ENCODE measurements around the gene GTF3C2. TPM values are rescaled to one million over a fixed set of nuclear protein-coding genes. Genes with fewer than 3 reads are reported as not detected.

The GTF3C2 gene
- total RNA-seq, 1 experiment from 2014 or later, result 77.7 TPM

DNA sequence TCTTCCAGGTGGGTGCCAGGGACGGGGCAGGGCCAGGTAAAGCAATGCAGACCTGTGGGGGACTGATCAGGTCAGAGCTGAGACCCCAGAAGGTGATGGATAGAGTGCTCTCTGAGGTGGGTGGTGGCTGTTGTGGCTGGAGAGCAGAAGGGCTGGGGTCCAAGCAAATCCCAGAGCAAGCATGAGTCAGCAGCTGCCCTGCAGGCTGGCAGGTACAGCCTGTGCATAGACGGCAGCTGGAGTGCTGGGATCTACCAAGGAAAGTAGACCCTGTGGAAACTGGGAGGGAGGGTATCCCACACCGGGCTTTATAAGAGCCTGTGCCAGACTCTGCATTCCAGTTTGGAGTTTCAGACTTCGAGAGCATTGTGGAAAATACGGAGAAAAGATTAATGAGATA is 73.7 kb downstream of the GTF3C2 start:
- ChIA-PET POLR2A (interaction anchor here (1.1 kb wide), 1 partner anchor 185 kb away, joined by 3 read pairs; no protein-coding TSS in a partner anchor), CTCF (interaction anchor here (0.7 to 1.0 kb wide), 3 partner anchors 14 to 91 kb away, joined by 3 to 5 read pairs (median 4); no protein-coding TSS in a partner anchor)
- H3K27me3 ChIP-seq (ENCODE audit: control insufficient read depth, insufficient read depth, low read length), result no peaks in the 10 kb centered on the region
- no peaks in the 10 kb centered on the region for H3K9me3 ChIP-seq (ENCODE audit: control insufficient read depth, insufficient read depth, low read depth, low read length)
- intact Hi-C loops (cut with micrococcal nuclease; ENCODE audit: unreplicated experiment), result loop anchor here (5.0 kb wide), 1 partner anchor 186 kb away; no protein-coding TSS in a partner anchor
- peaks cover 16% of the 10 kb centered on the region for H3K4me1 ChIP-seq (ENCODE audit: control insufficient read depth, insufficient read depth, low read length)
- DNase-seq (ENCODE audit: low read depth, low spot score), result no peak
- TF ChIP-seq SIN3A (IDR thresholded peaks at IDR 0.05; ENCODE audit: borderline replicate concordance, insufficient read depth, low read depth, low read length), result no peak
- TF ChIP-seq, protein P1, sequence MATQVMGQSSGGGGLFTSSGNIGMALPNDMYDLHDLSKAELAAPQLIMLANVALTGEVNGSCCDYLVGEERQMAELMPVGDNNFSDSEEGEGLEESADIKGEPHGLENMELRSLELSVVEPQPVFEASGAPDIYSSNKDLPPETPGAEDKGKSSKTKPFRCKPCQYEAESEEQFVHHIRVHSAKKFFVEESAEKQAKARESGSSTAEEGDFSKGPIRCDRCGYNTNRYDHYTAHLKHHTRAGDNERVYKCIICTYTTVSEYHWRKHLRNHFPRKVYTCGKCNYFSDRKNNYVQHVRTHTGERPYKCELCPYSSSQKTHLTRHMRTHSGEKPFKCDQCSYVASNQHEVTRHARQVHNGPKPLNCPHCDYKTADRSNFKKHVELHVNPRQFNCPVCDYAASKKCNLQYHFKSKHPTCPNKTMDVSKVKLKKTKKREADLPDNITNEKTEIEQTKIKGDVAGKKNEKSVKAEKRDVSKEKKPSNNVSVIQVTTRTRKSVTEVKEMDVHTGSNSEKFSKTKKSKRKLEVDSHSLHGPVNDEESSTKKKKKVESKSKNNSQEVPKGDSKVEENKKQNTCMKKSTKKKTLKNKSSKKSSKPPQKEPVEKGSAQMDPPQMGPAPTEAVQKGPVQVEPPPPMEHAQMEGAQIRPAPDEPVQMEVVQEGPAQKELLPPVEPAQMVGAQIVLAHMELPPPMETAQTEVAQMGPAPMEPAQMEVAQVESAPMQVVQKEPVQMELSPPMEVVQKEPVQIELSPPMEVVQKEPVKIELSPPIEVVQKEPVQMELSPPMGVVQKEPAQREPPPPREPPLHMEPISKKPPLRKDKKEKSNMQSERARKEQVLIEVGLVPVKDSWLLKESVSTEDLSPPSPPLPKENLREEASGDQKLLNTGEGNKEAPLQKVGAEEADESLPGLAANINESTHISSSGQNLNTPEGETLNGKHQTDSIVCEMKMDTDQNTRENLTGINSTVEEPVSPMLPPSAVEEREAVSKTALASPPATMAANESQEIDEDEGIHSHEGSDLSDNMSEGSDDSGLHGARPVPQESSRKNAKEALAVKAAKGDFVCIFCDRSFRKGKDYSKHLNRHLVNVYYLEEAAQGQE (IDR thresholded peaks at IDR 0.05; ENCODE audit: insufficient read depth in 1 of 2, low read depth in 2 of 2, low read length in 1 of 2), result no peak
- TF ChIP-seq, protein P2, sequence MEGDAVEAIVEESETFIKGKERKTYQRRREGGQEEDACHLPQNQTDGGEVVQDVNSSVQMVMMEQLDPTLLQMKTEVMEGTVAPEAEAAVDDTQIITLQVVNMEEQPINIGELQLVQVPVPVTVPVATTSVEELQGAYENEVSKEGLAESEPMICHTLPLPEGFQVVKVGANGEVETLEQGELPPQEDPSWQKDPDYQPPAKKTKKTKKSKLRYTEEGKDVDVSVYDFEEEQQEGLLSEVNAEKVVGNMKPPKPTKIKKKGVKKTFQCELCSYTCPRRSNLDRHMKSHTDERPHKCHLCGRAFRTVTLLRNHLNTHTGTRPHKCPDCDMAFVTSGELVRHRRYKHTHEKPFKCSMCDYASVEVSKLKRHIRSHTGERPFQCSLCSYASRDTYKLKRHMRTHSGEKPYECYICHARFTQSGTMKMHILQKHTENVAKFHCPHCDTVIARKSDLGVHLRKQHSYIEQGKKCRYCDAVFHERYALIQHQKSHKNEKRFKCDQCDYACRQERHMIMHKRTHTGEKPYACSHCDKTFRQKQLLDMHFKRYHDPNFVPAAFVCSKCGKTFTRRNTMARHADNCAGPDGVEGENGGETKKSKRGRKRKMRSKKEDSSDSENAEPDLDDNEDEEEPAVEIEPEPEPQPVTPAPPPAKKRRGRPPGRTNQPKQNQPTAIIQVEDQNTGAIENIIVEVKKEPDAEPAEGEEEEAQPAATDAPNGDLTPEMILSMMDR (IDR thresholded peaks at IDR 0.05), result no peak
- no peak for TF ChIP-seq TCF7L2 (IDR thresholded peaks at IDR 0.05; ENCODE audit: low read depth, low read length)
- no peak for TF ChIP-seq POLR2AphosphoS5 (IDR thresholded peaks at IDR 0.05; ENCODE audit: low read depth, low read length)
- in situ Hi-C loops (cut with HindIII; ENCODE audit: low pct_unique_long_range_greater_than_20kb, low sequenced_read_pairs), result no loop called here
- 0 out of 2 replicates have a peak, but pooled peaks have one; percentile 35 for ATAC-seq
- H3K36me3 ChIP-seq (ENCODE audit: control insufficient read depth, insufficient read depth, low read length), result no peaks in the 10 kb centered on the region
- no TSS peak for BruUV-seq (replicated peaks)
- no peak overlapping the region for H3K4me3 ChIP-seq (ENCODE audit: low read depth in 2 of 2, low read length in 2 of 2)
- no peak overlapping the region for H3K27ac ChIP-seq (ENCODE audit: low read length)

DNA sequence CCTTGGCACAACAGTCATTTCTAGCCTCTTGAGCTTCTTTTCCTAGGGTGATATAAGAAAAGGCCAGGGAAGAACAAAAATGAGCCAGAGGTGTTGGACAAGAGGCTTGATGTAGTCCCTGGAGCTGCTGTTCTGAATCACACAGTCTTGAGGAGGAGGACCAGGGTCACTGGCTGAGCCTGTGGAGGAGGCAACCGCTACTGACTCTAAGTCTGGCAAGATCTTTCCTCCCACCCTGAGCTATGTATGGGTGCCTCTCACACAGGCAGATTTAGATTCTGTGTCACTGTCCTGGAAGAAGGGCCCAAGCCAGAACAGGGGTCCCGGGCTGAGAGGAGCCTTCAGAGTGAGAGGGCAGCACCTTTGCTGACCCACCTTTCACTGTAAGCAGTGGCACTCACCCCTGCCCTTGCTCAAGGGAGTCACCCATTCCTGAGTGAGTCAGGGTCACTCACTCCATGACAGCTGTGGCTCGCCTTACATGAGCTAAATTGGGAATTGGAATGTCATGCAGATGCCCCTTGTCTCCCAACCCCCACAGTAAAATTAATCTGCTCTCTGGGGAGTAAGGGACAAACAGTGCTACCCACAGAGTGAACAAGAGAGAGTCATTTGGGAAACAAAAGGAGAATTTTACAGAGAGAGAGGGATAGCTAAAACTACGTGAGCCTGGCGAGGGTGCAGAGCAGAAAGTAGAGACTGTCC is 74.6 kb downstream of the GTF3C2 start, which contains the start of gene TRIM54:
TSS of gene TRIM54 (plus strand) at position 575 of the 705 bp plus-strand sequence. CDS start 303 bp downstream, outside the sequence.
- CTCF ChIA-PET, result interaction anchor here (0.6 to 1.0 kb wide), 2 partner anchors 15 to 403 kb away, joined by 3 read pairs; no protein-coding TSS in a partner anchor
- POLR2A ChIA-PET, result interaction anchor here (1.1 kb wide), 1 partner anchor 185 kb away, joined by 3 read pairs; no protein-coding TSS in a partner anchor
- peaks cover 16% of the 10 kb centered on the region for H3K4me1 ChIP-seq (ENCODE audit: control insufficient read depth, insufficient read depth, low read length)
- no peak within 1 kb of the TSS for H3K4me3 ChIP-seq (ENCODE audit: low read depth in 2 of 2, low read length in 2 of 2)
- H3K9me3 ChIP-seq (ENCODE audit: control insufficient read depth, insufficient read depth, low read depth, low read length), result no peaks in the 10 kb centered on the region
- no peak within 1 kb of the TSS for H3K27ac ChIP-seq (ENCODE audit: low read length)
- no peaks in the 10 kb centered on the region for H3K27me3 ChIP-seq (ENCODE audit: control insufficient read depth, insufficient read depth, low read length)
- BruUV-seq (replicated peaks), result no TSS peak
- no peak for DNase-seq (ENCODE audit: low read depth, low spot score)
- H3K36me3 ChIP-seq (ENCODE audit: control insufficient read depth, insufficient read depth, low read length), result no peaks in the 10 kb centered on the region
- peak; percentile 49; the same call in 1 of the 2 replicates for ATAC-seq
- in situ Hi-C loops (cut with HindIII; ENCODE audit: low pct_unique_long_range_greater_than_20kb, low sequenced_read_pairs) (no loop called here), intact Hi-C loops (cut with micrococcal nuclease; ENCODE audit: unreplicated experiment) (loop anchor here (5.0 kb wide), 1 partner anchor 185 kb away; no protein-coding TSS in a partner anchor)
- TF ChIP-seq, protein P2 (IDR thresholded peaks at IDR 0.05), result no peak
- TF ChIP-seq TCF7L2 (IDR thresholded peaks at IDR 0.05; ENCODE audit: low read depth, low read length), result no peak
- no peak for TF ChIP-seq POLR2AphosphoS5 (IDR thresholded peaks at IDR 0.05; ENCODE audit: low read depth, low read length)
- TF ChIP-seq, protein P1 (IDR thresholded peaks at IDR 0.05; ENCODE audit: insufficient read depth in 1 of 2, low read depth in 2 of 2, low read length in 1 of 2), result no peak
- no peak for TF ChIP-seq SIN3A (IDR thresholded peaks at IDR 0.05; ENCODE audit: borderline replicate concordance, insufficient read depth, low read depth, low read length)

Measured in Panc1 (cell line).